ENCODE results near the gene NPTXR. TPM values are rescaled to one million over a fixed set of nuclear protein-coding genes. Genes with fewer than 3 reads are reported as not detected.

NPTXR gene
- total RNA-seq, 1 experiment from 2014 or later, result 12.8 TPM

- POLR2A ChIA-PET, result no interaction called here
- no peaks in the 10 kb centered on the region for H3K9me2 ChIP-seq (ENCODE audit: insufficient read depth)
- no peaks in the 10 kb centered on the region for H4K20me1 ChIP-seq (ENCODE audit: insufficient read depth)
- no peaks in the 10 kb centered on the region for H3K36me3 ChIP-seq (ENCODE audit: control insufficient read depth in 1 of 2, insufficient read depth in 2 of 2, low read length in 2 of 2)
- CTCF ChIA-PET, result interaction anchor here (0.9 to 1.2 kb wide), 2 partner anchors 68 to 284 kb away, joined by 3 read pairs; no protein-coding TSS in a partner anchor
- H3K79me2 ChIP-seq (ENCODE audit: insufficient read depth, low read length), result 0 out of 2 replicates have a peak, but pooled peaks cover 2% of the 10 kb centered on the region
- no peak overlapping the region for H2AFZ ChIP-seq (ENCODE audit: low read depth, low read length, poor library complexity, severe bottlenecking)
- no peak for DNase-seq (ENCODE audit: low read depth, low spot score)
- no TSS peak for BruUV-seq (replicated peaks)
- H3K27me3 ChIP-seq (ENCODE audit: insufficient read depth, low read length), result no peaks in the 10 kb centered on the region
- ATAC-seq, result no peak
- TF ChIP-seq, protein P1, sequence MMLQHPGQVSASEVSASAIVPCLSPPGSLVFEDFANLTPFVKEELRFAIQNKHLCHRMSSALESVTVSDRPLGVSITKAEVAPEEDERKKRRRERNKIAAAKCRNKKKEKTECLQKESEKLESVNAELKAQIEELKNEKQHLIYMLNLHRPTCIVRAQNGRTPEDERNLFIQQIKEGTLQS (IDR thresholded peaks at IDR 0.05), result no peak
- TF ChIP-seq JUND (IDR thresholded peaks at IDR 0.05) (no peak), YY1 (IDR thresholded peaks at IDR 0.05; ENCODE audit: extremely low read depth, insufficient replicate concordance, low read depth, low read length) (no peak), FOSL1 (IDR thresholded peaks at IDR 0.05; ENCODE audit: low read depth) (no peak), ZFX (IDR thresholded peaks at IDR 0.05) (no peak), TCF7L2 (IDR thresholded peaks at IDR 0.05; ENCODE audit: borderline replicate concordance, extremely low read depth, insufficient read depth, insufficient read length) (no peak), SP1 (IDR thresholded peaks at IDR 0.05; ENCODE audit: low read depth) (no peak), EZH2 (IDR thresholded peaks at IDR 0.05) (no peak), CEBPB (IDR thresholded peaks at IDR 0.05; ENCODE audit: low read depth) (no peak), ELF1 (IDR thresholded peaks at IDR 0.05; ENCODE audit: borderline replicate concordance, low read depth) (no peak)
- TF ChIP-seq, protein P2, sequence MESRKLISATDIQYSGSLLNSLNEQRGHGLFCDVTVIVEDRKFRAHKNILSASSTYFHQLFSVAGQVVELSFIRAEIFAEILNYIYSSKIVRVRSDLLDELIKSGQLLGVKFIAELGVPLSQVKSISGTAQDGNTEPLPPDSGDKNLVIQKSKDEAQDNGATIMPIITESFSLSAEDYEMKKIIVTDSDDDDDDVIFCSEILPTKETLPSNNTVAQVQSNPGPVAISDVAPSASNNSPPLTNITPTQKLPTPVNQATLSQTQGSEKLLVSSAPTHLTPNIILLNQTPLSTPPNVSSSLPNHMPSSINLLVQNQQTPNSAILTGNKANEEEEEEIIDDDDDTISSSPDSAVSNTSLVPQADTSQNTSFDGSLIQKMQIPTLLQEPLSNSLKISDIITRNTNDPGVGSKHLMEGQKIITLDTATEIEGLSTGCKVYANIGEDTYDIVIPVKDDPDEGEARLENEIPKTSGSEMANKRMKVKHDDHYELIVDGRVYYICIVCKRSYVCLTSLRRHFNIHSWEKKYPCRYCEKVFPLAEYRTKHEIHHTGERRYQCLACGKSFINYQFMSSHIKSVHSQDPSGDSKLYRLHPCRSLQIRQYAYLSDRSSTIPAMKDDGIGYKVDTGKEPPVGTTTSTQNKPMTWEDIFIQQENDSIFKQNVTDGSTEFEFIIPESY (IDR thresholded peaks at IDR 0.05; ENCODE audit: extremely low read depth, insufficient replicate concordance, low read length), result no peak
- TF ChIP-seq, protein P3, sequence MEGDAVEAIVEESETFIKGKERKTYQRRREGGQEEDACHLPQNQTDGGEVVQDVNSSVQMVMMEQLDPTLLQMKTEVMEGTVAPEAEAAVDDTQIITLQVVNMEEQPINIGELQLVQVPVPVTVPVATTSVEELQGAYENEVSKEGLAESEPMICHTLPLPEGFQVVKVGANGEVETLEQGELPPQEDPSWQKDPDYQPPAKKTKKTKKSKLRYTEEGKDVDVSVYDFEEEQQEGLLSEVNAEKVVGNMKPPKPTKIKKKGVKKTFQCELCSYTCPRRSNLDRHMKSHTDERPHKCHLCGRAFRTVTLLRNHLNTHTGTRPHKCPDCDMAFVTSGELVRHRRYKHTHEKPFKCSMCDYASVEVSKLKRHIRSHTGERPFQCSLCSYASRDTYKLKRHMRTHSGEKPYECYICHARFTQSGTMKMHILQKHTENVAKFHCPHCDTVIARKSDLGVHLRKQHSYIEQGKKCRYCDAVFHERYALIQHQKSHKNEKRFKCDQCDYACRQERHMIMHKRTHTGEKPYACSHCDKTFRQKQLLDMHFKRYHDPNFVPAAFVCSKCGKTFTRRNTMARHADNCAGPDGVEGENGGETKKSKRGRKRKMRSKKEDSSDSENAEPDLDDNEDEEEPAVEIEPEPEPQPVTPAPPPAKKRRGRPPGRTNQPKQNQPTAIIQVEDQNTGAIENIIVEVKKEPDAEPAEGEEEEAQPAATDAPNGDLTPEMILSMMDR (IDR thresholded peaks at IDR 0.05 in 2 of 3, conservative IDR thresholded peaks at IDR 0.05 in 1 of 3; ENCODE audit: borderline replicate concordance in 1 of 3, insufficient read depth in 1 of 3, low read depth in 2 of 3, low read length in 2 of 3), result no peak
- no peak overlapping the region for H3K27ac ChIP-seq (ENCODE audit: low read depth, low read length)
- H3K4me1 ChIP-seq (ENCODE audit: control insufficient read depth in 1 of 2, insufficient read depth in 2 of 2, low read length in 2 of 2), result peaks cover 17 to 32% of the 10 kb centered on the region in 2 experiments
- RAD21 ChIA-PET (ENCODE audit: low non-redundant PET in 1 of 2, low total read pairs in 2 of 2, uncharacterized antibody in 2 of 2, unreplicated experiment in 2 of 2), result interaction anchor here in 1 of 2 experiments (1.6 kb wide), 1 partner anchor 69 kb away, joined by 5 read pairs; no protein-coding TSS in a partner anchor
- intact Hi-C loops (cut with micrococcal nuclease), result no loop called here
- H3K4me2 ChIP-seq (ENCODE audit: low read length), result no peak overlapping the region
- H3K9me3 ChIP-seq (ENCODE audit: control insufficient read depth in 1 of 2, insufficient read depth in 1 of 2, low read depth in 1 of 2, low read length in 2 of 2), result no peaks in the 10 kb centered on the region
- H3K4me3 ChIP-seq (replicated peaks in 1 of 2; ENCODE audit: low read depth in 1 of 2, low read length in 2 of 2), result no peak overlapping the region
- no peak overlapping the region for H3K9ac ChIP-seq (ENCODE audit: low read length)
Measured at GRCh38 chr22:38837414-38837928, 6.4 kb downstream of the NPTXR start.

All from HCT116 (cell line).